ENCODE results near the gene TIGD1.

DNA sequence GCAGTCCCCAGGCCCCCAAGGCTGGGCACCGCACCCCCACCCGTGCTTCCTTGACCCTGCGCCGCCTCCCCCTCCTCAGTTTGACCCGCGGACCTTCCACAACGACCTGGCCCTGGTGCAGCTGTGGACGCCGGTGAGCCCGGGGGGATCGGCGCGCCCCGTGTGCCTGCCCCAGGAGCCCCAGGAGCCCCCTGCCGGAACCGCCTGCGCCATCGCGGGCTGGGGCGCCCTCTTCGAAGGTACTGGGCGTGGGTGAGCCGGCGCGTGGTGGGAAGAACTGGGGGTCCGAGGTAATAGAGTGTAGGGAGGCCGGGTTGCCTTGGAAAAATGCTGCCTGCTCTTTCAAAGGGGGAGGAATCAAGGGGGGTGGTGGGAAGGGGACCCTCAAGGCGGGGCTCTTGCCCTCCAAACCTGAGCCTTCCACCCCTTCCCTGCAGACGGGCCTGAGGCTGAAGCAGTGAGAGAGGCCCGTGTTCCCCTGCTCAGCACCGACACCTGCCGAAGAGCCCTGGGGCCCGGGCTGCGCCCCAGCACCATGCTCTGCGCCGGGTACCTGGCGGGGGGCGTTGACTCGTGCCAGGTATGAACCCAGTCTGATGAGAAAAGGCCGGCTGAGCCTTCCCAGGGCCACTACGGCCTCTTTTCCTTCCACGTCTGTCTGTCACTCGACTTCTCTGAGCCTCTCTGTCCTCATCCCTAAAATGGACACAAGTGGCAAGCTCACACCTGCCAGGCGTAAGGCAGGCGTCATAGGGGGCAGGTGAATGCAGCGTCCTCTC lies 27.5 kb downstream of the TIGD1 start:
- no peak for TF ChIP-seq POLR2A (IDR thresholded peaks at IDR 0.05; ENCODE audit: extremely low read depth, insufficient read length)
- TF ChIP-seq, protein P1, sequence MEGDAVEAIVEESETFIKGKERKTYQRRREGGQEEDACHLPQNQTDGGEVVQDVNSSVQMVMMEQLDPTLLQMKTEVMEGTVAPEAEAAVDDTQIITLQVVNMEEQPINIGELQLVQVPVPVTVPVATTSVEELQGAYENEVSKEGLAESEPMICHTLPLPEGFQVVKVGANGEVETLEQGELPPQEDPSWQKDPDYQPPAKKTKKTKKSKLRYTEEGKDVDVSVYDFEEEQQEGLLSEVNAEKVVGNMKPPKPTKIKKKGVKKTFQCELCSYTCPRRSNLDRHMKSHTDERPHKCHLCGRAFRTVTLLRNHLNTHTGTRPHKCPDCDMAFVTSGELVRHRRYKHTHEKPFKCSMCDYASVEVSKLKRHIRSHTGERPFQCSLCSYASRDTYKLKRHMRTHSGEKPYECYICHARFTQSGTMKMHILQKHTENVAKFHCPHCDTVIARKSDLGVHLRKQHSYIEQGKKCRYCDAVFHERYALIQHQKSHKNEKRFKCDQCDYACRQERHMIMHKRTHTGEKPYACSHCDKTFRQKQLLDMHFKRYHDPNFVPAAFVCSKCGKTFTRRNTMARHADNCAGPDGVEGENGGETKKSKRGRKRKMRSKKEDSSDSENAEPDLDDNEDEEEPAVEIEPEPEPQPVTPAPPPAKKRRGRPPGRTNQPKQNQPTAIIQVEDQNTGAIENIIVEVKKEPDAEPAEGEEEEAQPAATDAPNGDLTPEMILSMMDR (IDR thresholded peaks at IDR 0.05; ENCODE audit: low read depth, low read length) = no peak
- TF ChIP-seq, protein P2, sequence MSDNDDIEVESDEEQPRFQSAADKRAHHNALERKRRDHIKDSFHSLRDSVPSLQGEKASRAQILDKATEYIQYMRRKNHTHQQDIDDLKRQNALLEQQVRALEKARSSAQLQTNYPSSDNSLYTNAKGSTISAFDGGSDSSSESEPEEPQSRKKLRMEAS (IDR thresholded peaks at IDR 0.05; ENCODE audit: low read depth, low read length) = no peak
- TF ChIP-seq MYC (IDR thresholded peaks at IDR 0.05; ENCODE audit: low read depth, low read length) = no peak
